Smooth muscle cell (in vitro differentiated cells): ENCODE measurements around the gene PTPN12. TPM values are rescaled to one million over a fixed set of nuclear protein-coding genes. Genes with fewer than 3 reads are reported as not detected.

Source experiments
- DNase-seq: peaks from one replicate; lab custom pipeline; 2025; ENCODE audit not compliant: unreplicated experiment; lab: John Stamatoyannopoulos, UW
- H2AFZ ChIP-seq: fragments of 200-600 bp; sonication (generic); 2 replicates; pipeline ENCODE4 v1.6.0; 2016; ENCODE audit warnings: antibody characterized with exemption, low read depth, mild to moderate bottlenecking
- H3F3A ChIP-seq: fragments of 200-600 bp; sonication (generic); 2 replicates; pipeline ENCODE4 v1.6.0; 2017; ENCODE audit warnings: antibody characterized with exemption, low read depth
- H3K27ac ChIP-seq: fragments of 200-600 bp; sonication (generic); 2 replicates; pipeline ENCODE4 v1.5.1; 2016; ENCODE audit warnings: low read depth, mild to moderate bottlenecking
- H3K27me3 ChIP-seq: fragments of 200-600 bp; sonication (generic); 2 replicates; pipeline ENCODE4 v1.6.1; 2016; ENCODE audit warnings: low read depth, mild to moderate bottlenecking
- H3K36me3 ChIP-seq: fragments of 200-600 bp; sonication (generic); 2 replicates; pipeline ENCODE4 v1.5.1; 2016; ENCODE audit warnings: low read depth
- H3K4me1 ChIP-seq: fragments of 200-600 bp; sonication (generic); 2 replicates; pipeline ENCODE4 v1.5.1; 2016; ENCODE audit warnings: low read depth
- H3K4me2 ChIP-seq: fragments of 200-600 bp; sonication (generic); 2 replicates; pipeline ENCODE4 v1.6.0; 2016; ENCODE audit warnings: mild to moderate bottlenecking
- H3K4me3 ChIP-seq: fragments of 200-600 bp; sonication (generic); 2 replicates; pipeline ENCODE4 v1.5.1; 2016; ENCODE audit warnings: mild to moderate bottlenecking
- H3K79me2 ChIP-seq: fragments of 200-600 bp; sonication (generic); 2 replicates; pipeline ENCODE4 v1.6.0; 2016; ENCODE audit warnings: low read depth, mild to moderate bottlenecking
- H3K9ac ChIP-seq: fragments of 200-600 bp; sonication (generic); 2 replicates; pipeline ENCODE4 v1.6.0; 2016; ENCODE audit warnings: low read depth
- H3K9me3 ChIP-seq: fragments of 200-600 bp; sonication (generic); replicated peaks from 2 replicates; pipeline ENCODE4 v1.5.1; 2016; ENCODE audit warnings: low read depth
- H4K20me1 ChIP-seq: fragments of 200-600 bp; sonication (generic); 2 replicates; pipeline ENCODE4 v1.6.0; 2016; ENCODE audit warnings: low read depth
- WGBS: methylation state at CpG from one replicate; pipeline ENCODE4 v1.1.7; 2016; ENCODE audit warnings: low lambda C conversion rate; 5-methylcytosine and 5-hydroxymethylcytosine counted together
- polyA plus RNA-seq: library from polyadenylated mRNA; unstranded; fragments of >200 nt; fragmentation: Nextera tagmentation; extraction: Ambion mirVana; gene quantifications from 2 replicates; pipeline ENCODE4 v1.2.1, GENCODE V29; 2016
- total RNA-seq: library from RNA; depleted of rRNA; stranded (reverse); fragments of >200 nt; gene quantifications from 2 replicates; pipeline ENCODE4 v1.2.3, GENCODE V29; 2014
- TF ChIP-seq, protein P1 (sequence below): fragments of 200-600 bp; sonication (generic); IDR thresholded peaks from 2 replicates; pipeline ENCODE4 v1.5.1; 2017; ENCODE audit warnings: borderline replicate concordance, mild to moderate bottlenecking, antibody characterized with exemption; ENCODE audit not compliant: insufficient read depth, poor library complexity, severe bottlenecking

The PTPN12 gene
- total and polyA plus RNA-seq, 2 experiments from 2014 or later, result 12.3 to 85.2 TPM

DNA sequence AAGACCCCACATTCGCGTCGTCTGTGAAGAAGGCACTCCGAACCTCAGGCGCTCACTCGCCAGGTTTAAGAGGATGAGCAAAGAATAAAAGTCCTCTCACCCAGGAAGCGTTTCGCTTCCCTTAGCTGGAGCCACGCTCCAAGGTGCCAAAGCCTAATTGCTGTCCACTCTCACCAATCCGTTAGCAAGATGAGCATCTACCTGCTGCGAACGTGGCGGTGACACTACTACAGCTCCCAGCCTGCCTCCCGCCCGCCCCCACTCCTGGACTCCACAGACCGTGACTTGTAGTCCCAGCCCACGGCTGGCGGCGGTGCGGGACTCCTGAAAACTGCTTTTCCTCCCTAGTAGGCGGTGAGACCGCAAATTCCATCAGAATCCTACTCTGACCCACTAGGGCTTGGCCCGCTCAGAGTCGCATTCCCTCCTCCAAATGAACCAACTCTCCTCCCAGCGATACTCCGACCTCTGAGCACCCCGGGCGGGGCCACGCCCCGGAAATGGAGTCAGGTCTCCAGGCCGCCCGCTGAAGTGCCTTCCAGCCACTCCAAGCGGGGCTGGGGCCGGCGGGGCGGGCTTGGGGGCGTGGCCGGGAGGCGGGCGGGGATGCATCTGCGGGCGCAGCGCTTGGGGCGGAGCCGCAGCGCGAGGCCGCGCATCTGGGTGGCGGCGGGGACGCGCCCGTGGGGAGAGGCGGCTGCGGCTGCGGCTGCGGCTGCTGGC is 521 bp upstream of the PTPN12 start:
- TF ChIP-seq, protein P1, sequence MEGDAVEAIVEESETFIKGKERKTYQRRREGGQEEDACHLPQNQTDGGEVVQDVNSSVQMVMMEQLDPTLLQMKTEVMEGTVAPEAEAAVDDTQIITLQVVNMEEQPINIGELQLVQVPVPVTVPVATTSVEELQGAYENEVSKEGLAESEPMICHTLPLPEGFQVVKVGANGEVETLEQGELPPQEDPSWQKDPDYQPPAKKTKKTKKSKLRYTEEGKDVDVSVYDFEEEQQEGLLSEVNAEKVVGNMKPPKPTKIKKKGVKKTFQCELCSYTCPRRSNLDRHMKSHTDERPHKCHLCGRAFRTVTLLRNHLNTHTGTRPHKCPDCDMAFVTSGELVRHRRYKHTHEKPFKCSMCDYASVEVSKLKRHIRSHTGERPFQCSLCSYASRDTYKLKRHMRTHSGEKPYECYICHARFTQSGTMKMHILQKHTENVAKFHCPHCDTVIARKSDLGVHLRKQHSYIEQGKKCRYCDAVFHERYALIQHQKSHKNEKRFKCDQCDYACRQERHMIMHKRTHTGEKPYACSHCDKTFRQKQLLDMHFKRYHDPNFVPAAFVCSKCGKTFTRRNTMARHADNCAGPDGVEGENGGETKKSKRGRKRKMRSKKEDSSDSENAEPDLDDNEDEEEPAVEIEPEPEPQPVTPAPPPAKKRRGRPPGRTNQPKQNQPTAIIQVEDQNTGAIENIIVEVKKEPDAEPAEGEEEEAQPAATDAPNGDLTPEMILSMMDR, result no peak
- H3K4me1 ChIP-seq, result peaks cover 18% of the 10 kb centered on the region
- peak overlapping the region; percentile 93 for H3K4me3 ChIP-seq
- H3F3A ChIP-seq, result peaks cover 5% of the 10 kb centered on the region
- no peaks in the 10 kb centered on the region for H3K27me3 ChIP-seq
- peak overlapping the region; percentile 63 for H3K9ac ChIP-seq
- peaks cover 29% of the 10 kb centered on the region for H4K20me1 ChIP-seq
- peak; percentile 88 for DNase-seq
- peak overlapping the region; percentile 87 for H3K4me2 ChIP-seq
- peak overlapping the region; percentile 47 for H3K27ac ChIP-seq
- WGBS, result under 1% methylated on average over 51 of the region's 58 CpGs
- no peaks in the 10 kb centered on the region for H3K9me3 ChIP-seq
- peaks cover 43% of the 10 kb centered on the region for H3K79me2 ChIP-seq
- H3K36me3 ChIP-seq, result no peaks in the 10 kb centered on the region
- peak overlapping the region; percentile 90 for H2AFZ ChIP-seq

DNA sequence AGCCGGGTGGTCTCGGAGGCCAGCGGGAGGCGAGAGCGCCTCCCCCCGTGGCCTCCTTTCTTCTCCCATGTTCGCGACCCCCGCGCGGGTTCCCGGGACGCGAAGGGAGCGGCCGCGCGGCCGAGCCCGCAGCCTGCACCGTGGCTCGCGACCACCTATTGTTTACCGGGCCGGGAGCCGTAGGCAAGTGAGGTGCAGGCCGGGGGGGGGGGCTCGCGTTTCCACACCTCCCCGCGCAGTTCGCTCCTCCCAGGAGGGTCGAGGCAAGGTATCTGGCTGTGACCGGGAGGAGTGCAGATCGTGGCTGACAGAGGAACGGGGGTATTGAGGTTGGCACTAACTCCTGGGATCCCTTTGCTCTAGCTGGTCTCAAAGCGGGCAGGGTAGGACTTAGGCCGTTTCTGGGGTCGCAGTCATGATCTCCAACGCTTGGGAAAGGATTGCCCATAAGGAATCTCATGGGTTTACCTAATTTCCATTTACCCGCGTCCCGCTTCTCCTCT is 734 bp downstream of the PTPN12 start:
- Histone ChIP-seq H3K9me3 (no peaks in the 10 kb centered on the region), H3K27ac (peak overlapping the region; percentile 91), H4K20me1 (peaks cover 41% of the 10 kb centered on the region), H3K4me1 (peaks cover 22% of the 10 kb centered on the region), H2AFZ (peak overlapping the region; percentile 56), H3K79me2 (peaks cover 55% of the 10 kb centered on the region), H3K27me3 (no peaks in the 10 kb centered on the region), H3K4me3 (peak overlapping the region; percentile 93), H3K9ac (peak overlapping the region; percentile 90), H3F3A (peaks cover 15% of the 10 kb centered on the region), H3K36me3 (no peaks in the 10 kb centered on the region), H3K4me2 (peak overlapping the region; percentile 92)
- WGBS, result under 1% methylated on average over 35 of the region's 43 CpGs
- peak; percentile 34 for DNase-seq
- TF ChIP-seq, protein P1, result no peak

DNA sequence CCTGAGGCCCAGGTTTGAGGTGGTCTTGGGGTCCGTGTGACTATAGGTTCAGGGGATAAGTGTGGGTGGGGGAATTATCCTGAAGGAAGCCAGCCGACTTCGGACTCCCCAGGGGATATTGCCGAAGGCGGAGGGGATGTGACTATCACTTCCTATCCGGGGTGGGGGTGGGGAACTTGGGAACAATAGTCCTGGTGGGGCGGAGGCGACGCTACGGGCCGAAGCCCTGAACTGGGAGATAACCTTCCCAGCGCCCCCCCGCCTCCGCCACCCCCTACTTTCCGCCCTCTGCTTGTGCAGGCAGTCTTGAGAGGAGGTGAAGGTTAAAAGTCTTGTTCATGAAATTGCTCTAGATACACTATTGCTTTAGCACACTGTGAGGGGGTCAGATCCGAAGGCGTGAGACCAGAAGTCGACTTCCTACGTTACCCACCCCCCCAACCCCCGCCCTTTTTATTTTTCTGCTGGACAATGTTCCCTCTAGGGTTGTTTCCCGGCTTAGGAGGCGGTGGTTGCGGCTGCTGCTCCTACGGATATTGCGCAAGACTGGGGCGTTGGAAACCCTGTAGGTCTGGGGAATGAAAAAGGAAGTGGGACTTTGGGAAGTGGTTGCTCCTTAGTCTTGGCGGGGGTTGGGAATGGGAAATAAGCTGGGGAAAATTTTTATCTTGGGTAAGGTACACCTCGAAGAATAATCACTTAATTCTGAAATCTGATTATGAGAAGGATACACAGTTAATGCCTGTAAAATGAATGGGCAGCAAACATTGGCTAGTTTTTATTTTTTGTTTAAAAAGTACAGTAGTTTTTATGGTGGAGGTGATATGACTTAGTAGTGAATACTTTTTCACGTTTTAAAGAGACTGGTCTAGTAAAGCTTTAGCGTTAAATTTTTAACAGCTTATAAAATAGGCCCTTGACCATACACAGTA is 1.5 kb downstream of the PTPN12 start:
- Histone ChIP-seq H3K4me1 (peaks cover 22% of the 10 kb centered on the region), H3F3A (peaks cover 18% of the 10 kb centered on the region)
- 1% methylated on average over 30 of the region's 30 CpGs for WGBS

More for the DNA sequence above, 1.5 kb downstream of the PTPN12 start:
- peaks cover 63% of the 10 kb centered on the region for H3K79me2 ChIP-seq
- H3K9me3 ChIP-seq, result no peaks in the 10 kb centered on the region
- H3K36me3 ChIP-seq, result no peaks in the 10 kb centered on the region
- peak overlapping the region; percentile 92 for H3K4me2 ChIP-seq
- peak overlapping the region; percentile 93 for H3K4me3 ChIP-seq
- H3K9ac ChIP-seq, result peak overlapping the region; percentile 90
- peak; percentile 40 for DNase-seq
- H3K27ac ChIP-seq, result peak overlapping the region; percentile 91
- H4K20me1 ChIP-seq, result peaks cover 49% of the 10 kb centered on the region
- TF ChIP-seq, protein P1, result no peak
- peak overlapping the region; percentile 56 for H2AFZ ChIP-seq
- H3K27me3 ChIP-seq, result no peaks in the 10 kb centered on the region
